OCI-LY3 (cell line): ENCODE measurements around the gene DLX3.

Source experiments
- CTCF ChIP-seq: fragments of 200-600, 300-600 bp; sonication (generic); IDR thresholded peaks from 2 replicates; pipeline ENCODE4 v1.5.1; 2014; ENCODE audit warnings: antibody characterized with exemption, low read length, low read depth
- EZH2phosphoT487 ChIP-seq: fragments of 200-600 bp; shearing (Covaris generic); IDR thresholded peaks from 2 replicates; pipeline ENCODE4 v1.6.1; 2018; ENCODE audit warnings: antibody characterized with exemption, mixed run types, low read depth

- TF ChIP-seq CTCF (no peak), EZH2phosphoT487 (no peak)
Measured at GRCh38 chr17:49946208-49946607, 48.8 kb downstream of the DLX3 start.
